HepG2 (cell line): ENCODE measurements around the gene FAM219A. TPM values are rescaled to one million over a fixed set of nuclear protein-coding genes. Genes with fewer than 3 reads are reported as not detected.
A peak's percentile ranks its signal among the peaks of the same experiment; 100 is the strongest.

Experiments
- EED ChIP-seq: sonication (generic); formaldehyde crosslinking; IDR thresholded peaks from 2 replicates; pipeline ENCODE4 v1.5.0; 2020; ENCODE audit warnings: mild to moderate bottlenecking, missing genetic modification reagents
- FOXP1 ChIP-seq, 2 experiments: fragments of 450-650 bp in 1 of 2; IDR thresholded peaks; 2 replicates each; pipeline ENCODE4 v1.6.1; 2017 to 2018; ENCODE audit warnings: antibody characterized with exemption in 1 of 2
- IRF9 ChIP-seq: sonication (generic); formaldehyde crosslinking; IDR thresholded peaks from 2 replicates; pipeline ENCODE4 v1.8.0; 2022; ENCODE audit warnings: missing genetic modification reagents, mild to moderate bottlenecking, borderline replicate concordance
- KLF13 ChIP-seq: sonication (generic); formaldehyde crosslinking; IDR thresholded peaks from 2 replicates; pipeline ENCODE4 v1.4.0; 2020; ENCODE audit warnings: mild to moderate bottlenecking, missing genetic modification reagents
- POGZ ChIP-seq: sonication (generic); formaldehyde crosslinking; IDR thresholded peaks from 2 replicates; pipeline ENCODE4 v1.4.0; 2020; ENCODE audit warnings: mild to moderate bottlenecking, missing genetic modification reagents
- SIN3A ChIP-seq: IDR thresholded peaks from 2 replicates; pipeline ENCODE4 v1.6.1; 2011; ENCODE audit warnings: low read depth, mild to moderate bottlenecking, control low read depth, low read length, borderline replicate concordance
- STAT6 ChIP-seq: sonication (generic); formaldehyde crosslinking; IDR thresholded peaks from 2 replicates; pipeline ENCODE4 v1.4.0; 2020; ENCODE audit warnings: missing genetic modification reagents, mild to moderate bottlenecking, borderline replicate concordance
- YEATS2 ChIP-seq: sonication (generic); formaldehyde crosslinking; IDR thresholded peaks from 2 replicates; pipeline ENCODE4 v1.4.0; 2020; ENCODE audit warnings: missing genetic modification reagents, borderline replicate concordance
- ZFP41 ChIP-seq: sonication (generic); formaldehyde crosslinking; IDR thresholded peaks from 2 replicates; pipeline ENCODE4 v1.4.0; 2020; ENCODE audit warnings: mild to moderate bottlenecking, missing genetic modification reagents, borderline replicate concordance
- polyA plus RNA-seq, 8 experiments: library from polyadenylated mRNA; depleted of rRNA in 3 of 8; stranded (reverse) in 7 of 8; unstranded in 1 of 8; fragments of >200 nt; fragmentation: Illumina TruSeq in 4 of 8; extraction: Trizol in 4 of 8; gene quantifications; 2 replicates each; pipeline versions ENCODE4 v1.2.1 to v1.2.3, GENCODE V29; 2011 to 2016; ENCODE audit warnings: low read depth in 4 of 8, missing spikeins in 1 of 8, mixed read lengths in 1 of 8; ENCODE audit not compliant: insufficient read depth in 1 of 8
- total RNA-seq, 5 experiments: library from RNA; depleted of rRNA; stranded (reverse); fragments of >200 nt; fragmentation: Illumina TruSeq; extraction: Trizol; gene quantifications; 2 replicates each; pipeline ENCODE4 v1.2.3, GENCODE V29; 2016; ENCODE audit warnings: low read depth in 1 of 5
- TF ChIP-seq, protein P1 (sequence below): sonication (generic); formaldehyde crosslinking; IDR thresholded peaks from 2 replicates; pipeline ENCODE4 v1.5.1; 2020; ENCODE audit warnings: mild to moderate bottlenecking, missing genetic modification reagents, moderate library complexity
- TF ChIP-seq, protein P2 (sequence below): sonication (generic); formaldehyde crosslinking; conservative IDR thresholded peaks from 2 replicates; pipeline ENCODE4 v1.8.0; 2022; ENCODE audit warnings: mild to moderate bottlenecking, moderate library complexity, missing genetic modification reagents
- TF ChIP-seq, protein P3 (sequence below): sonication (generic); formaldehyde crosslinking; conservative IDR thresholded peaks from 2 replicates; pipeline ENCODE4 v1.4.0; 2020; ENCODE audit warnings: missing genetic modification reagents
- TF ChIP-seq, protein P4 (sequence below): sonication (generic); formaldehyde crosslinking; IDR thresholded peaks from 2 replicates; pipeline ENCODE4 v1.5.1; 2020; ENCODE audit warnings: missing genetic modification reagents, mild to moderate bottlenecking, borderline replicate concordance

Gene FAM219A
- total and polyA plus RNA-seq, 2 of the 13 experiments (the other 11 are each of a cell fraction or from before 2014, with no cell fraction given) = 3.9 to 6.4 TPM

DNA sequence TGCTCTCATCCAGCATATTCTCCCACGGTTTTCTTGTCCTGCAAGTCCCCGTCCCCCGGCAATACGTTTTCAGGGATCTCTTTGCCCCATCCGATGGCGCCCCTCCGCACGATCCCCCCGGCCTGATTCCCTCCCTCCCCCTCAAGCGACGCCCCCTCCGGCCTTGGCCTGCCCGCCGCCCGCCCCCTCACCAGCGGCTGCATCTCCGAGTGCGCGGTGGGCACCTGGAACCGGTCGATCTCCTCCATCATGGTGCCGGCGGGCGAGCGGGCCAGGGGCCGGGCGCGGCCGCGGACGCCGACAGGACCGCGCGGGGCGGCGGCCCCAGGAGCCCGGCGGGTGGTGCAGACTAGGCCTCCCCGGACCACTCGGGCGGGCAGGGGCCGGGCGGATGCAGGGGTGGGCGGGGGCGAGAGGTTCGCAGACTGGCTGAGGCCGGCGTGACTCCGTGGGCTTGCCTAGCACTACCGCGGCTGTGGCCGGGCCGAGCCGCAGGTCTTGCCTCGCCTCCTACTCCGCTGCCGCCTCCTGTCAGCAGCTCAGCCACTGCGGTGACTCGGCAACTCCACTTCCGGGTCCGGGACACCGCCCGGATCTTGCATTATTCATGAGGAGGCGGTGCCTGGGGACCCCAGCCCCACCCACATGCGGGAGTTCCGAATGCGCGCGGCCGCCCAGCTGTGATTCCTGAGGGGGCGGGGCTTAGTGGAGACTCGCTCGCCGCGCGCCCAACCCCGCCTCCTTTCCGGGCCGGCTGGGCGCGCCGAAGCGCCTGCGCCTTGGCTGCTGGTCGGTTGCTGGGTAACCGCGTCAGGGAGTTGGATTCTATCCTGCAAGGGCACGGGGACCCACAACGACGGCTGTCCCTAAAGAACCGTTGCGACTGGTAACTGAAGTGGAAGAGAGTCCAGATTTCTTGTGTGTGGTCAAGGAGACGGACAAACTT is at the start of gene FAM219A, which contains the start of gene DNAI1 (continued):
- TF ChIP-seq, protein P1, sequence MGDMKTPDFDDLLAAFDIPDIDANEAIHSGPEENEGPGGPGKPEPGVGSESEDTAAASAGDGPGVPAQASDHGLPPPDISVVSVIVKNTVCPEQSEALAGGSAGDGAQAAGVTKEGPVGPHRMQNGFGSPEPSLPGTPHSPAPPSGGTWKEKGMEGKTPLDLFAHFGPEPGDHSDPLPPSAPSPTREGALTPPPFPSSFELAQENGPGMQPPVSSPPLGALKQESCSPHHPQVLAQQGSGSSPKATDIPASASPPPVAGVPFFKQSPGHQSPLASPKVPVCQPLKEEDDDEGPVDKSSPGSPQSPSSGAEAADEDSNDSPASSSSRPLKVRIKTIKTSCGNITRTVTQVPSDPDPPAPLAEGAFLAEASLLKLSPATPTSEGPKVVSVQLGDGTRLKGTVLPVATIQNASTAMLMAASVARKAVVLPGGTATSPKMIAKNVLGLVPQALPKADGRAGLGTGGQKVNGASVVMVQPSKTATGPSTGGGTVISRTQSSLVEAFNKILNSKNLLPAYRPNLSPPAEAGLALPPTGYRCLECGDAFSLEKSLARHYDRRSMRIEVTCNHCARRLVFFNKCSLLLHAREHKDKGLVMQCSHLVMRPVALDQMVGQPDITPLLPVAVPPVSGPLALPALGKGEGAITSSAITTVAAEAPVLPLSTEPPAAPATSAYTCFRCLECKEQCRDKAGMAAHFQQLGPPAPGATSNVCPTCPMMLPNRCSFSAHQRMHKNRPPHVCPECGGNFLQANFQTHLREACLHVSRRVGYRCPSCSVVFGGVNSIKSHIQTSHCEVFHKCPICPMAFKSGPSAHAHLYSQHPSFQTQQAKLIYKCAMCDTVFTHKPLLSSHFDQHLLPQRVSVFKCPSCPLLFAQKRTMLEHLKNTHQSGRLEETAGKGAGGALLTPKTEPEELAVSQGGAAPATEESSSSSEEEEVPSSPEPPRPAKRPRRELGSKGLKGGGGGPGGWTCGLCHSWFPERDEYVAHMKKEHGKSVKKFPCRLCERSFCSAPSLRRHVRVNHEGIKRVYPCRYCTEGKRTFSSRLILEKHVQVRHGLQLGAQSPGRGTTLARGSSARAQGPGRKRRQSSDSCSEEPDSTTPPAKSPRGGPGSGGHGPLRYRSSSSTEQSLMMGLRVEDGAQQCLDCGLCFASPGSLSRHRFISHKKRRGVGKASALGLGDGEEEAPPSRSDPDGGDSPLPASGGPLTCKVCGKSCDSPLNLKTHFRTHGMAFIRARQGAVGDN (CRISPR knock-in tag) = peak; percentile 73
- no peak for TF ChIP-seq FOXP1 (IDR thresholded peaks at IDR 0.05)
- no peak for TF ChIP-seq FOXP1 (CRISPR knock-in tag; IDR thresholded peaks at IDR 0.05)
- no peak for TF ChIP-seq IRF9 (CRISPR knock-in tag)
- TF ChIP-seq STAT6 (CRISPR knock-in tag) = no peak
- no peak for TF ChIP-seq ZFP41 (CRISPR knock-in tag)
- TF ChIP-seq, protein P2, sequence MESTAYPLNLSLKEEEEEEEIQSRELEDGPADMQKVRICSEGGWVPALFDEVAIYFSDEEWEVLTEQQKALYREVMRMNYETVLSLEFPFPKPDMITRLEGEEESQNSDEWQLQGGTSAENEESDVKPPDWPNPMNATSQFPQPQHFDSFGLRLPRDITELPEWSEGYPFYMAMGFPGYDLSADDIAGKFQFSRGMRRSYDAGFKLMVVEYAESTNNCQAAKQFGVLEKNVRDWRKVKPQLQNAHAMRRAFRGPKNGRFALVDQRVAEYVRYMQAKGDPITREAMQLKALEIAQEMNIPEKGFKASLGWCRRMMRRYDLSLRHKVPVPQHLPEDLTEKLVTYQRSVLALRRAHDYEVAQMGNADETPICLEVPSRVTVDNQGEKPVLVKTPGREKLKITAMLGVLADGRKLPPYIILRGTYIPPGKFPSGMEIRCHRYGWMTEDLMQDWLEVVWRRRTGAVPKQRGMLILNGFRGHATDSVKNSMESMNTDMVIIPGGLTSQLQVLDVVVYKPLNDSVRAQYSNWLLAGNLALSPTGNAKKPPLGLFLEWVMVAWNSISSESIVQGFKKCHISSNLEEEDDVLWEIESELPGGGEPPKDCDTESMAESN (CRISPR knock-in tag) = 0 out of 2 replicates have a peak, but pooled peaks have one; percentile 6
- peak; percentile 94; the same call in 1 of the 2 replicates for TF ChIP-seq SIN3A
- TF ChIP-seq, protein P3, sequence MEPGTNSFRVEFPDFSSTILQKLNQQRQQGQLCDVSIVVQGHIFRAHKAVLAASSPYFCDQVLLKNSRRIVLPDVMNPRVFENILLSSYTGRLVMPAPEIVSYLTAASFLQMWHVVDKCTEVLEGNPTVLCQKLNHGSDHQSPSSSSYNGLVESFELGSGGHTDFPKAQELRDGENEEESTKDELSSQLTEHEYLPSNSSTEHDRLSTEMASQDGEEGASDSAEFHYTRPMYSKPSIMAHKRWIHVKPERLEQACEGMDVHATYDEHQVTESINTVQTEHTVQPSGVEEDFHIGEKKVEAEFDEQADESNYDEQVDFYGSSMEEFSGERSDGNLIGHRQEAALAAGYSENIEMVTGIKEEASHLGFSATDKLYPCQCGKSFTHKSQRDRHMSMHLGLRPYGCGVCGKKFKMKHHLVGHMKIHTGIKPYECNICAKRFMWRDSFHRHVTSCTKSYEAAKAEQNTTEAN (CRISPR knock-in tag) = no peak
- no peak for TF ChIP-seq KLF13 (CRISPR knock-in tag)
- peak; percentile 39; the same call in 1 of the 2 replicates for TF ChIP-seq YEATS2 (CRISPR knock-in tag)
- TF ChIP-seq EED (CRISPR knock-in tag) = no peak
- TF ChIP-seq POGZ (CRISPR knock-in tag) = no peak
- TF ChIP-seq, protein P4, sequence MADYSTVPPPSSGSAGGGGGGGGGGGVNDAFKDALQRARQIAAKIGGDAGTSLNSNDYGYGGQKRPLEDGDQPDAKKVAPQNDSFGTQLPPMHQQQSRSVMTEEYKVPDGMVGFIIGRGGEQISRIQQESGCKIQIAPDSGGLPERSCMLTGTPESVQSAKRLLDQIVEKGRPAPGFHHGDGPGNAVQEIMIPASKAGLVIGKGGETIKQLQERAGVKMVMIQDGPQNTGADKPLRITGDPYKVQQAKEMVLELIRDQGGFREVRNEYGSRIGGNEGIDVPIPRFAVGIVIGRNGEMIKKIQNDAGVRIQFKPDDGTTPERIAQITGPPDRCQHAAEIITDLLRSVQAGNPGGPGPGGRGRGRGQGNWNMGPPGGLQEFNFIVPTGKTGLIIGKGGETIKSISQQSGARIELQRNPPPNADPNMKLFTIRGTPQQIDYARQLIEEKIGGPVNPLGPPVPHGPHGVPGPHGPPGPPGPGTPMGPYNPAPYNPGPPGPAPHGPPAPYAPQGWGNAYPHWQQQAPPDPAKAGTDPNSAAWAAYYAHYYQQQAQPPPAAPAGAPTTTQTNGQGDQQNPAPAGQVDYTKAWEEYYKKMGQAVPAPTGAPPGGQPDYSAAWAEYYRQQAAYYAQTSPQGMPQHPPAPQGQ (CRISPR knock-in tag) = no peak
